ENCODE results near the gene ATP5F1D. TPM values are rescaled to one million over a fixed set of nuclear protein-coding genes. Genes with fewer than 3 reads are reported as not detected.

ATP5F1D gene
- total and polyA plus RNA-seq, 2 donors (not counting 3 experiments of a cell fraction or from before 2014, with no cell fraction given), result 167 to 192 TPM

DNA sequence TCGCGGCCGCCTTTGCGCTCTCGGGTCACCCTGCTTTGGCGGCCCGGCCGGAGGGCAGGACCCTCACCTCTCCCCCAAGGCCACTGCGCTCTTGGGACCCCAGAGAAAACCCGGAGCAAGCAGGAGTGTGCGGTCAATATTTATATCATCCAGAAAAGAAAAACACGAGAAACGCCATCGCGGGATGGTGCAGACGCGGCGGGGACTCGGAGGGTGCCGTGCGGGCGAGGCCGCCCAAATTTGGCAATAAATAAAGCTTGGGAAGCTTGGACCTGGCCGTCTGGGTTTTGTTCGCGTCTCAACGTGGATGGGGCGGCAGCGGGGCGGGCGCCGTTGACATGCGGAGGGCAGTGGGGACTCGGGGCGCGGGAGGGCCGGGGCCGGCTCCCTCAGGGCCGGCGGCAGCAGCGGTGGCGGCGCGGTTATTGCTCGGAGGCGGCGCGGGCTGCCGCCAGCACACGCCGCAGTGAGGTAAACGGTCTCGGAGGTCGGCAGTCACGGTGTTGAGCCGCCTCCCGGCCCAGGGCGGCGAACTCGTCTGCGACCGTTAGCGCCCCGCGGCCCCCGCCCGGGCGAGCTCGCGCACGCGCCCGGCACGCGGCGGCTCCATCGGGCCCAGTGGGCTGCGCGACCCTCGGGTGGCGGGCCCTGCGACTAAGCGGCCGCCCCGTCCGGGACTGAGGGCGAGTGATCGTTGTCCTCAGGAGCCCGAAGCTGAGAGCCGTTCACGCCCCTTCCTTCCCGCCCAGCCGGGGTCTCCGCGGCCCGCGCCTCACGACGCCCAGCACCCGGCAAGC, 13.2 kb upstream of the ATP5F1D start:
- Histone ChIP-seq H3K36me3 (ENCODE audit: control insufficient read depth in 2 of 2, extremely low read depth in 1 of 2, insufficient read depth in 2 of 2, low read length in 2 of 2) (peaks cover 2 to 14% of the 10 kb centered on the region in 2 experiments), H3K27me3 (ENCODE audit: control insufficient read depth in 2 of 2, insufficient read depth in 2 of 2, low read length in 2 of 2) (no peaks in the 10 kb centered on the region), H3K9ac (replicated peaks; ENCODE audit: extremely low read depth, insufficient read depth, low read length) (no peak overlapping the region), H3K4me2 (ENCODE audit: insufficient read depth, low read length) (no peak overlapping the region), H3K79me2 (ENCODE audit: control insufficient read depth, insufficient read depth, low read length) (no peaks in the 10 kb centered on the region), H3K27ac (ENCODE audit: insufficient read depth, low read depth, low read length) (no peak overlapping the region), H3K9me3 (replicated peaks; ENCODE audit: control insufficient read depth, insufficient read depth, low read length) (no peaks in the 10 kb centered on the region), H4K20me1 (replicated peaks; ENCODE audit: control insufficient read depth, extremely low read depth, insufficient read depth, low read length) (no peaks in the 10 kb centered on the region), H3K9me1 (replicated peaks; ENCODE audit: control insufficient read depth, extremely low read depth, insufficient read depth, low read length) (no peaks in the 10 kb centered on the region), H2AFZ (ENCODE audit: low read depth, low read length) (no peak overlapping the region), H3K4me3 (replicated peaks in 1 of 3; ENCODE audit: insufficient read depth in 1 of 3, low read depth in 1 of 3, low read length in 3 of 3) (no peak overlapping the region), H3K4me1 (ENCODE audit: control insufficient read depth, extremely low read depth, insufficient read depth, low read length) (peaks cover 10% of the 10 kb centered on the region)
- TF ChIP-seq FOS (IDR thresholded peaks at IDR 0.05; ENCODE audit: borderline replicate concordance, insufficient read depth, low read length) (no peak), EZH2 (IDR thresholded peaks at IDR 0.05; ENCODE audit: borderline replicate concordance, low read depth, low read length, severe bottlenecking) (no peak), MAX (IDR thresholded peaks at IDR 0.05; ENCODE audit: insufficient read depth, insufficient read length) (no peak), GATA2 (IDR thresholded peaks at IDR 0.05; ENCODE audit: insufficient read depth, insufficient read length, low read depth, low read length) (no peak), MYC (IDR thresholded peaks at IDR 0.05; ENCODE audit: low read depth, low read length) (no peak), CTCF (IDR thresholded peaks at IDR 0.05; ENCODE audit: extremely low read depth in 1 of 2, insufficient read depth in 1 of 2, low read depth in 1 of 2, low read length in 2 of 2) (no peak), POLR2AphosphoS5 (IDR thresholded peaks at IDR 0.05; ENCODE audit: insufficient read depth, low read depth, low read length) (no peak), POLR2A (IDR thresholded peaks at IDR 0.05; ENCODE audit: low read depth, low read length) (no peak), JUN (IDR thresholded peaks at IDR 0.05; ENCODE audit: borderline replicate concordance, insufficient read depth, insufficient read length, low read depth) (no peak)
- no peak for DNase-seq (ENCODE audit: low read depth, low spot score)
- ChIA-PET CTCF (interaction anchor here (0.9 kb wide), 1 partner anchor 15 kb away, joined by 3 read pairs; no protein-coding TSS in a partner anchor), POLR2A (no interaction called here)
- no peak for FAIRE-seq
- dilution Hi-C loops (cut with MboI; ENCODE audit: extremely low pct_ligation_motif_present, low sequenced_read_pairs) (no loop called here), intact Hi-C loops (cut with micrococcal nuclease) (no loop called here)
- no TSS peak for BruUV-seq (replicated peaks)

All from endothelial cell of umbilical vein (primary cell).